Fibroblast of lung (primary cell): ENCODE data around the gene SUGT1. TPM values are rescaled to one million over a fixed set of nuclear protein-coding genes. Genes with fewer than 3 reads are reported as not detected.

Experiments used
- DNase-seq, 2 donors: peaks; one replicate each; pipeline versions ENCODE4 v3.0.0 to v3.0.0-alpha.2; 2010; ENCODE audit warnings: low read depth in 2 of 2
- H2AFZ ChIP-seq: 2 replicates; pipeline ENCODE4 v1.5.1; 2012; ENCODE audit warnings: low read length, control low read depth, inconsistent platforms
- H3K27ac ChIP-seq: 2 replicates; pipeline ENCODE4 v1.5.1; 2011; ENCODE audit warnings: low read length, control low read depth; ENCODE audit not compliant: insufficient read depth
- H3K27me3 ChIP-seq: 2 replicates; pipeline ENCODE4 v1.5.1; 2011; ENCODE audit warnings: mild to moderate bottlenecking, low read length; ENCODE audit not compliant: control insufficient read depth, insufficient read depth
- H3K36me3 ChIP-seq: 2 replicates; pipeline ENCODE4 v1.5.1; 2011; ENCODE audit warnings: low read length; ENCODE audit not compliant: control insufficient read depth, insufficient read depth
- H3K4me1 ChIP-seq: 2 replicates; pipeline ENCODE4 v1.5.1; 2011; ENCODE audit warnings: low read length; ENCODE audit not compliant: control insufficient read depth, insufficient read depth; ENCODE audit errors: extremely low read depth
- H3K4me2 ChIP-seq: 2 replicates; pipeline ENCODE4 v1.5.1; 2011; ENCODE audit warnings: low read length, control low read depth; ENCODE audit not compliant: insufficient read depth; ENCODE audit errors: extremely low read depth
- H3K4me3 ChIP-seq, 4 experiments: fragments of 200-600 bp in 1 of 4; sonication (generic) in 1 of 4; replicated peaks in 1 of 4; 2 replicates each; pipeline ENCODE4 v1.5.1; 2011 to 2016; ENCODE audit warnings: low read length in 4 of 4, low read depth in 3 of 4, mild to moderate bottlenecking in 3 of 4, control low read depth in 2 of 4, inconsistent platforms in 1 of 4, mixed read lengths in 1 of 4; ENCODE audit not compliant: insufficient read depth in 1 of 4; ENCODE audit errors: control extremely low read depth in 1 of 4
- H3K79me2 ChIP-seq: 2 replicates; pipeline ENCODE4 v1.5.1; 2012; ENCODE audit warnings: mild to moderate bottlenecking, low read length, inconsistent platforms; ENCODE audit not compliant: control insufficient read depth, insufficient read depth
- H3K9ac ChIP-seq: 2 replicates; pipeline ENCODE4 v1.5.1; 2011; ENCODE audit warnings: mild to moderate bottlenecking, low read length, control low read depth; ENCODE audit not compliant: insufficient read depth
- H3K9me3 ChIP-seq: 2 replicates; pipeline ENCODE4 v1.5.1; 2012; ENCODE audit warnings: low read depth, low read length; ENCODE audit not compliant: control insufficient read depth, insufficient read depth
- H4K20me1 ChIP-seq: 2 replicates; pipeline ENCODE4 v1.5.1; 2011; ENCODE audit warnings: low read length; ENCODE audit not compliant: control insufficient read depth, insufficient read depth; ENCODE audit errors: extremely low read depth
- EZH2 ChIP-seq: IDR thresholded peaks from 2 replicates; pipeline ENCODE4 v1.5.1; 2012; ENCODE audit warnings: low read length, control low read depth, mild to moderate bottlenecking; ENCODE audit errors: missing control alignments
- polyA plus RNA-seq, 2 donors: library from polyadenylated mRNA; depleted of rRNA in 1 of 2; stranded (reverse) in 1 of 2; unstranded in 1 of 2; fragments of >200 nt; gene quantifications; 2 replicates each; pipeline ENCODE4 v1.2.1, GENCODE V29; 2011 to 2012; ENCODE audit warnings: missing spikeins in 1 of 2
- total RNA-seq: library from RNA; depleted of rRNA; stranded (reverse); fragments of >200 nt; gene quantifications from 2 replicates; pipeline ENCODE4 v1.2.1, GENCODE V29; 2014
- TF ChIP-seq, protein P1 (sequence below), 2 donors: IDR thresholded peaks in 1 of 2; conservative IDR thresholded peaks in 1 of 2; 1 replicate in 1 of 2; 2 replicates in 1 of 2; pipeline ENCODE4 v1.5.1; 2011 to 2012; ENCODE audit warnings: low read length in 2 of 2, control low read depth in 1 of 2, inconsistent platforms in 1 of 2, low read depth in 1 of 2, mild to moderate bottlenecking in 1 of 2

The SUGT1 gene
- total and polyA plus RNA-seq, 2 donors (not counting 1 experiment from before 2014, with no cell fraction given) = 45.2 to 59.4 TPM

DNA sequence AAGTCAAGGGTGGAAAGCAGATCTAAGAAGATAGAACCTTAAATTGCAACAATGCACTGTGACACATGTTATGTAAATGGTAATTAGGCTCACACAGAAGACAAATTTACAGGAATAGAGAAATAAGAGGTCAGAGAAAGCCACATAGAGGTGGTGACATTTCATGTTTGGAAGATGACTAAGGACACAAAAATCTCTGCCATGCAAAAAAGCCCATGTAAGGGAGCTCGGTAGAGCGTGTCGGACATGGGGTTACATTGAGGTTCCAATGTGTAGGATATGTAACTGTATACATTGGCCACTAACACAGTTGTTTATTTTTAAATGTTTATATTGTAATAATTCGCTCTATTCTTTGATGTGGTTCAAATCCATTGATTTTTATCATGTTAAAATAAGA is 33.7 kb downstream of the SUGT1 start:
- H3K79me2 ChIP-seq = no peaks in the 10 kb centered on the region
- TF ChIP-seq, protein P1, sequence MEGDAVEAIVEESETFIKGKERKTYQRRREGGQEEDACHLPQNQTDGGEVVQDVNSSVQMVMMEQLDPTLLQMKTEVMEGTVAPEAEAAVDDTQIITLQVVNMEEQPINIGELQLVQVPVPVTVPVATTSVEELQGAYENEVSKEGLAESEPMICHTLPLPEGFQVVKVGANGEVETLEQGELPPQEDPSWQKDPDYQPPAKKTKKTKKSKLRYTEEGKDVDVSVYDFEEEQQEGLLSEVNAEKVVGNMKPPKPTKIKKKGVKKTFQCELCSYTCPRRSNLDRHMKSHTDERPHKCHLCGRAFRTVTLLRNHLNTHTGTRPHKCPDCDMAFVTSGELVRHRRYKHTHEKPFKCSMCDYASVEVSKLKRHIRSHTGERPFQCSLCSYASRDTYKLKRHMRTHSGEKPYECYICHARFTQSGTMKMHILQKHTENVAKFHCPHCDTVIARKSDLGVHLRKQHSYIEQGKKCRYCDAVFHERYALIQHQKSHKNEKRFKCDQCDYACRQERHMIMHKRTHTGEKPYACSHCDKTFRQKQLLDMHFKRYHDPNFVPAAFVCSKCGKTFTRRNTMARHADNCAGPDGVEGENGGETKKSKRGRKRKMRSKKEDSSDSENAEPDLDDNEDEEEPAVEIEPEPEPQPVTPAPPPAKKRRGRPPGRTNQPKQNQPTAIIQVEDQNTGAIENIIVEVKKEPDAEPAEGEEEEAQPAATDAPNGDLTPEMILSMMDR (conservative IDR thresholded peaks at IDR 0.05 in 1 of 2, IDR thresholded peaks at IDR 0.05 in 1 of 2; ENCODE audit: low read depth in 1 of 2, low read length in 2 of 2) = no peak
- TF ChIP-seq EZH2 = no peak
- peak in 1 of 2 donors; percentile 9 for DNase-seq
- no peaks in the 10 kb centered on the region for H3K9me3 ChIP-seq
- H3K4me1 ChIP-seq = no peaks in the 10 kb centered on the region
- no peak overlapping the region for H3K4me2 ChIP-seq
- peaks cover 3% of the 10 kb centered on the region for H3K36me3 ChIP-seq
- H3K27me3 ChIP-seq = no peaks in the 10 kb centered on the region
- H4K20me1 ChIP-seq = no peaks in the 10 kb centered on the region
- H3K4me3 ChIP-seq = no peak overlapping the region
- no peak overlapping the region for H3K27ac ChIP-seq
- H2AFZ ChIP-seq = no peak overlapping the region
- no peak overlapping the region for H3K9ac ChIP-seq

DNA sequence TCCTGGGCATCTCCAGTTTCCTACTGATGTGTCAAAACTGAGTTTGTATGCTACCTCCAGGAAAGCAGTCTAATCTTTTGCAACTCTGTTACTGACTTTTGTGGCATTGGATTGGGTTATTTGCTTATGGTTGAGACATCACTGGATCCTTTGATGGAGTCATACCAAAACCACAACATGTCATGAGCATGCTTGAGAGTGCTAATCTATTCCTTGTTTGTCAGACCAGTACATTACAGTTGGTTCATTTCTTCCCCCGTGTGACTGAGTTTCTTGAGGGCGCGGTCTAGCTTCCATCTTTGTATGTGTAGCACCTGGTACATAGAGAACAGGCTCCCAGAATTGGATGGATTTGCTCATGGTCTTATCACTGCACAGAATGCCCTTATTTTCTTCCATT is 43.2 kb downstream of the SUGT1 start:
- H2AFZ ChIP-seq = no peak overlapping the region
- no peaks in the 10 kb centered on the region for H3K36me3 ChIP-seq
- H3K4me2 ChIP-seq = no peak overlapping the region
- H3K9ac ChIP-seq = no peak overlapping the region
- TF ChIP-seq, protein P1 (conservative IDR thresholded peaks at IDR 0.05 in 1 of 2, IDR thresholded peaks at IDR 0.05 in 1 of 2; ENCODE audit: low read depth in 1 of 2, low read length in 2 of 2) = no peak
- no peak for TF ChIP-seq EZH2
- no peaks in the 10 kb centered on the region for H3K9me3 ChIP-seq
- H3K27me3 ChIP-seq = no peaks in the 10 kb centered on the region
- no peaks in the 10 kb centered on the region for H3K79me2 ChIP-seq
- H3K4me3 ChIP-seq = no peak overlapping the region
- peak; percentile 42 to 65 for DNase-seq
- no peaks in the 10 kb centered on the region for H4K20me1 ChIP-seq
- no peak overlapping the region for H3K27ac ChIP-seq
- no peaks in the 10 kb centered on the region for H3K4me1 ChIP-seq

DNA sequence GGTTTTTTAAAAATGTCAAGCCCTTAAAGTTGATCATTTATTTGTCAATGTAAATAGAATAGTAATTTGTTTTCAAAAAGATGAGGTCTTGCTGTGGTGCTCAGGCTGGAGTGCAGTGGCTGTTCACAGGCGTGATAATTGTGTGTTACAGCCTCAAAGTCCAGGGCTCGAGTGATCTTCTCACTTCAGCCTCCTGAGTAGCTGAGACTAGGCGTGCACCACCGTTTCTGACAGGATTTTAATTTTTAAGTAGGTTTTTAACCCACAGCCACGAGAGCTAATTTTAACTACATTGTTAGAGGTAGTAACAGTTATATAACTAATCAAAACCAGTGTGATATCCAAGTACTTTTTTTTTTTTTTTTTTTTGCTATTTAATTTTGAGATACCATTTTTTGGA is 43.9 kb downstream of the SUGT1 start:
- H3K4me2 ChIP-seq = no peak overlapping the region
- H2AFZ ChIP-seq = no peak overlapping the region
- no peaks in the 10 kb centered on the region for H3K4me1 ChIP-seq
- no peak for DNase-seq
- no peak for TF ChIP-seq EZH2
- TF ChIP-seq, protein P1 (conservative IDR thresholded peaks at IDR 0.05 in 1 of 2, IDR thresholded peaks at IDR 0.05 in 1 of 2; ENCODE audit: low read depth in 1 of 2, low read length in 2 of 2) = no peak
- H3K9me3 ChIP-seq = no peaks in the 10 kb centered on the region
- no peaks in the 10 kb centered on the region for H3K79me2 ChIP-seq
- H3K36me3 ChIP-seq = no peaks in the 10 kb centered on the region
- no peak overlapping the region for H3K9ac ChIP-seq
- H3K4me3 ChIP-seq = no peak overlapping the region
- no peaks in the 10 kb centered on the region for H4K20me1 ChIP-seq
- no peak overlapping the region for H3K27ac ChIP-seq
- H3K27me3 ChIP-seq = no peaks in the 10 kb centered on the region
